ENCODE measurements around the gene KAZN. TPM values are rescaled to one million over a fixed set of nuclear protein-coding genes. Genes with fewer than 3 reads are reported as not detected.
A peak's percentile ranks its signal among the peaks of the same experiment; 100 is the strongest.

KAZN gene
- total and polyA plus RNA-seq, 4 donors, result 17.8 to 54.0 (median 38.4) TPM

DNA sequence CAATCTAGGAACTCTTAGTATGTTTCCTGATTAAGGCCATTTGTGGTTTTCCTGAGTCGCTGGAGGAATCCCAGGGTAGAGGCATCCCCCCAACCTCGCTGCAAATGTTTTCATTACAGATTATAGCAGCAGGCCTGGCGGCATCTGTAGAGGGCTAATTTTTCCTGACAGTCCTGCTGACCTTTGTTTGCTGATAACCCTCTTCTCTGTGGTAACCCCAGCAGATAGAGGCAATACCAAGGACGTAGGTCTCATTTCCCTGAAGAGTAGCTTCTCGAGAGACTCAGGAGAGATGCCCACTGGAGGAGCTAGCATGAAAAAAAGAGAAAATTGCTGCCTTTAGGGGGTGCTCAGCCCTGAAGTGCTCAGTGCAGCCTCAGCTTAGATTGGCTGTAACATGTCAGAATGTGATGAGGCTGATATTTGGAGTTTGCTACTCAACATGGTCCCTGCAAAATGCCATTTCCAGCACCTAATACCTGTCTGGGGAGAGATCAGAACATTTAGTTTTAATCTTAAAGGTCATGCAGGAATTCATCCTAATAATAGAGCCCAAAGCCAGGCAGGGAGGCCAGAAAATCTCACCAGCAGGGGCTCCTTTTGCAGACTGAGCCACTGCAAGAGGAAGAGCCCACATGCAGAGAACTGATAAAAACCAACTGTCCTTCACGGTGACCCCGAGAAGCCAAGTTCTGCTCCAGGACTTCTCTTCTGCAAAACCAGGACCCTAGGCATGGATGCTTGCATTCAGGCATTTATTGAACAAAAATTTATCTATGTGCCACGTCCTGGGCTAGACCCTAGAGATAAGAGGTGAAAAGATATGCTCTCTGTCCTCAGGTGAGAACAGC is 184.5 kb downstream of the KAZN start:
- no peaks in the 10 kb centered on the region for H3K36me3 ChIP-seq (ENCODE audit: control insufficient read depth, insufficient read depth, low read length)
- H3K27me3 ChIP-seq (ENCODE audit: control insufficient read depth, insufficient read depth, low read length), result no peaks in the 10 kb centered on the region
- no peak overlapping the region for H3K4me3 ChIP-seq (ENCODE audit: low read depth, low read length)
- no peaks in the 10 kb centered on the region for H3K9me3 ChIP-seq (ENCODE audit: control insufficient read depth, insufficient read depth, low read length)
- no peak overlapping the region for H3K27ac ChIP-seq (ENCODE audit: low read depth, low read length)
- 47% methylated on average over 7 of the region's 8 CpGs for WGBS (ENCODE audit: insufficient coverage)
- H3K4me1 ChIP-seq (ENCODE audit: control insufficient read depth, insufficient read depth, low read length), result peaks cover 21% of the 10 kb centered on the region
- DNase-seq (ENCODE audit: low read depth in 4 of 6, low spot score in 6 of 6), result peak in 1 of 6 donors; percentile 71

DNA sequence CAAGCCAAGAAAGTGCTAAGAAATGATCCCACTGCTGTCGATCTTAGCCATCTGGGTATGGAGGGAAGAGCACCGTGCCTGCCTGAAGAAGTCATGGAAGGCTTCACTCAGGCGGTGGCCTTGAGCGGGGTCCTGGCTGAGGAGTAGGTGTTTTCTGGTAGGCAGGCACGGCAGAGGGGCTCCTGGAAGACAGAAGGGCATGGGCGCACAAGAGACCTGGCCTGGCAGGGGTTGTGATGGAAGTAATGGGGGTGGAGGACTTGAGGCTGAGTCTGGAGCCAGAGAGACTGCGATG is 185.1 kb downstream of the KAZN start:
- H3K27ac ChIP-seq (ENCODE audit: low read depth, low read length), result no peak overlapping the region
- no peaks in the 10 kb centered on the region for H3K27me3 ChIP-seq (ENCODE audit: control insufficient read depth, insufficient read depth, low read length)
- no peak overlapping the region for H3K4me3 ChIP-seq (ENCODE audit: low read depth, low read length)
- WGBS (ENCODE audit: insufficient coverage), result 98% methylated on average over 7 of the region's 7 CpGs
- no peak for DNase-seq (ENCODE audit: low read depth in 4 of 6, low spot score in 6 of 6)
- no peaks in the 10 kb centered on the region for H3K36me3 ChIP-seq (ENCODE audit: control insufficient read depth, insufficient read depth, low read length)
- H3K9me3 ChIP-seq (ENCODE audit: control insufficient read depth, insufficient read depth, low read length), result no peaks in the 10 kb centered on the region
- H3K4me1 ChIP-seq (ENCODE audit: control insufficient read depth, insufficient read depth, low read length), result peaks cover 25% of the 10 kb centered on the region

DNA sequence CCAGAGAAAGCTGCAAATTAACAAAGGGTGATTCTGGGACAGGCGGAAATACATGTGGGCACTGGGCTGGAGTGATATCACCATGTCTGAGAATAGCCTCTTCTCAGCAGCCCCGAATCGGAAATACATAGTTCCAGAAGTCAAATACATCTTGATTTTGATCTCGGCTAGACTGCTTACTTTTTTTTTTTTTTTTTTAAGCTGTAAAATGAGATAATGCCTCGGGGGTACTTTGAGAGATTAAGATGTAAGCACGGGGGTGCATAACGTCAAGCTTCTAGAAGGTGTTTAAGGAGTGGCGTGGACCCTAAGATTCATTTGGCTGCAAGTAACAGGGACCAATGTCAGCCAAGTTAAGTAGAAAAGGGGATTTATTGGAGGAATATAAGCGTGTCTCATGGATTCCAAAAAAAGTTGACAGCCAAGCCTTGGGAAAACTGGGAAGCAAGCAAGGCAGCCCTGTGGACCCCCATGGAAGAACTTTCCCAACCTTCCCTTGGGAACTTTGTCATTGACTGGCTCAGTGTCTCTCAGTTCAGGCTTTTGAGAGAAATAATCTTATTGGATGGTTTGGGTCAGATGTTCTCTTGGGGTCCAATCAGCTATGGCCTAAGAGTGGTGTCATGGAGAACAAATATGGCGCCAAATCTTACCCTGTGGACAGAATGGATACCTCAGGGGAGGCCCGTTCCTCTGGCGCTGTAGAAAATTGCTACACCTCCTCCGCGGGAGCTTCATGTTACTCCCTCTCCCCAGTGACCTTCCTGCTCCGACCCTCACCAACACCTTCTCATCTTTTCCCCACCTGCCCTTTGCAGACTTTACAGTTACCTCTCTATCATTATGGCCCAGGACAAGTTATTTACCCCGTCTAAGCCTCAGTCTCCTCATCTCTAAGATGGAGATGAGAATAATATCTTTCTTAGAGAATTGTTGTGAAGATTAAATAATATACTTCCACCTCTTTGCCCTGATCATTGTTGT is 186.6 kb downstream of the KAZN start:
- H3K27me3 ChIP-seq (ENCODE audit: control insufficient read depth, insufficient read depth, low read length), result no peaks in the 10 kb centered on the region
- no peak overlapping the region for H3K4me3 ChIP-seq (ENCODE audit: low read depth, low read length)
- H3K9me3 ChIP-seq (ENCODE audit: control insufficient read depth, insufficient read depth, low read length), result no peaks in the 10 kb centered on the region
- H3K4me1 ChIP-seq (ENCODE audit: control insufficient read depth, insufficient read depth, low read length), result peaks cover 16% of the 10 kb centered on the region
- 86% methylated on average over 14 of the region's 16 CpGs for WGBS (ENCODE audit: insufficient coverage)
- no peak overlapping the region for H3K27ac ChIP-seq (ENCODE audit: low read depth, low read length)
- no peak for DNase-seq (ENCODE audit: low read depth in 4 of 6, low spot score in 6 of 6)
- no peaks in the 10 kb centered on the region for H3K36me3 ChIP-seq (ENCODE audit: control insufficient read depth, insufficient read depth, low read length)

DNA sequence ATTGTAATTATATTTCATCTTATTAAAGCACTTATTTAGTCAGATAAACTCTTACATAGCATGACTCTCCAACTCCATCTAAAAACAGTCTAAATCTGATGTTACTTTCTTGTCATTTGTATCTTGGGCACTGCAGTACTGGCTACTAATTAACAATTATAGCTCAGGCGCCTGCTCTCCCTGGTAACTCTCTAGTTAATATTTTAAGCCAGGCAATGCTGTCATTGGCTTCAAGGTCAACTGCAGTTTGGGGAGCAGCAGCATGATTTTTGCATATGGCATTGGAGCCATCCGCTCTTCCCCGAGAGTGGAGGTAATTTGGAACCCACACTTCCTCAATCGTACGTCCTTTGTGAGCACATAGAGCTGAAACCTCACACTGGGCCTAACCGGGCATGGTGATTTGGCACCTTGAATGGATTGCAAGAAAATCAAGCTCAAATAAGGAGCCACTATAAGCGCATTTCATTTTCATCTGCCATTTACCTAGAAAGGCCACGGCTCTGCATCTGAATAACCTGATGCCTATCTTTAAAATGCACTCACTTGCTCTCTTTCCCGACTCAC is 187.7 kb downstream of the KAZN start:
- Histone ChIP-seq H3K27me3 (ENCODE audit: control insufficient read depth, insufficient read depth, low read length) (no peaks in the 10 kb centered on the region), H3K4me1 (ENCODE audit: control insufficient read depth, insufficient read depth, low read length) (peaks cover 23% of the 10 kb centered on the region), H3K9me3 (ENCODE audit: control insufficient read depth, insufficient read depth, low read length) (no peaks in the 10 kb centered on the region), H3K36me3 (ENCODE audit: control insufficient read depth, insufficient read depth, low read length) (no peaks in the 10 kb centered on the region), H3K4me3 (ENCODE audit: low read depth, low read length) (no peak overlapping the region), H3K27ac (ENCODE audit: low read depth, low read length) (no peak overlapping the region)
- DNase-seq (ENCODE audit: low read depth in 4 of 6, low spot score in 6 of 6), result peak in 1 of 6 donors; percentile 48
- 54% methylated on average over 8 of the region's 9 CpGs for WGBS (ENCODE audit: insufficient coverage)

DNA sequence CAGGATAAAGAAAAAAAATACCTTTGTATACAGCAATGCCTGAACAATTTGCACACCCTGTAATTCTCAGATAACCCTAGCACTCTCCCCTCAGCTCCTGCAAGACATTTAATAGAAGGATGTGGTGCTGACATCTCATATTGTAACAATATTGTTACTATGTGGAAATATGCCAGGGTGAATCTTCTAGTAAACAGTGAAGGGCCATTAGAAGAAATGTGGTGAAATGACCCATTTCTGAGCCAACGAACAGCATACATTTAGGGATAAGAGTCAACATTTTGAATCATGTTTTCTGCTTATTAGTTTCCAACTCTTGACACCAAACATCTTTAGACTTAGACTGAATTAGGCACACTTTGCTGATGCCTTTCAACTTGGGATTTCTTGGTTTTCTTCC is 188.2 kb downstream of the KAZN start:
- Histone ChIP-seq H3K27me3 (ENCODE audit: control insufficient read depth, insufficient read depth, low read length) (no peaks in the 10 kb centered on the region), H3K4me3 (ENCODE audit: low read depth, low read length) (no peak overlapping the region), H3K9me3 (ENCODE audit: control insufficient read depth, insufficient read depth, low read length) (no peaks in the 10 kb centered on the region), H3K36me3 (ENCODE audit: control insufficient read depth, insufficient read depth, low read length) (peaks cover 2% of the 10 kb centered on the region), H3K27ac (ENCODE audit: low read depth, low read length) (no peak overlapping the region), H3K4me1 (ENCODE audit: control insufficient read depth, insufficient read depth, low read length) (peaks cover 28% of the 10 kb centered on the region)
- 50% methylated on average over 1 of the region's 1 CpG for WGBS (ENCODE audit: insufficient coverage)
- DNase-seq (ENCODE audit: low read depth in 4 of 6, low spot score in 6 of 6), result no peak

DNA sequence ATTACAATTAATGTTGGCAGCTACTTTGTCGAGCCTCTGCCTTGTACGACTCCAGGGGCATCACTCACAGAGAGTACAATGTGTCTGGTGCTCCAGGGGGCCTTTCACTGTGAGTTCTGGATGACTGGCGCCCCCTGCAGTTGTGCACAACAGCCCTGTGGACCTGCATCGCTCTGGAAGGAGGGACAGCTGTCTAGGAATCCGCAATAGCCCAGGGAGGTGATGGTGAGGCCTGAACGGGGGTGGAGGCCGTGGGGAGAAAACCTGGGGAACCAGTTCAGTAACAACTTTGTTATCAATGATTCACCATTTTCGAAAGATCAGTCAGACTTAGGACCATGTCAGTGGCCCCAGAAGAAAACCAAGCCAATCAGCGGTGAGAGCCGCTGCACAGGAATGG is 189.1 kb downstream of the KAZN start:
- Histone ChIP-seq H3K4me1 (ENCODE audit: control insufficient read depth, insufficient read depth, low read length) (peaks cover 31% of the 10 kb centered on the region), H3K4me3 (ENCODE audit: low read depth, low read length) (no peak overlapping the region), H3K27me3 (ENCODE audit: control insufficient read depth, insufficient read depth, low read length) (no peaks in the 10 kb centered on the region), H3K9me3 (ENCODE audit: control insufficient read depth, insufficient read depth, low read length) (no peaks in the 10 kb centered on the region), H3K27ac (ENCODE audit: low read depth, low read length) (no peak overlapping the region), H3K36me3 (ENCODE audit: control insufficient read depth, insufficient read depth, low read length) (peaks cover 3% of the 10 kb centered on the region)
- 77% methylated on average over 8 of the region's 10 CpGs for WGBS (ENCODE audit: insufficient coverage)
- no peak for DNase-seq (ENCODE audit: low read depth in 4 of 6, low spot score in 6 of 6)

DNA sequence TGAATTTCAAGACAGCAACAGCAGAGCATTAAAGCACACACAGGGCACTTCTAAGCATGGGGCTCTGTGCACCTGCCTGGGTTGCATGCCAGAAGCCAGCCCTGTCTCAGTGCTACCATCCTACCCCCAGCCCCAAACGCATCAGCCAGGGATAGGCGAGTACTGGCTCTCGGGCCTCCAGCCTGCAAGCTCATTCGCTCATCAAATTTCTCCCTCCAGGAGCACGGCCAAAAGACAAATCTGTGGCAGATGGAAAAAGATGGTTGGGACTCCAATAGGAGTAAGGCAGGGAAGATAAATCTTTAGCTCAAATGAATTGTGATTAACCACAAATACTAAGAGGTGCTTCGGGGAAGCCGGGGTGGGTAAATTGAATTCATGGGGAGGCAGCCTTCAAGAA is 189.6 kb downstream of the KAZN start:
- Histone ChIP-seq H3K27me3 (ENCODE audit: control insufficient read depth, insufficient read depth, low read length) (no peaks in the 10 kb centered on the region), H3K27ac (ENCODE audit: low read depth, low read length) (no peak overlapping the region), H3K9me3 (ENCODE audit: control insufficient read depth, insufficient read depth, low read length) (no peaks in the 10 kb centered on the region), H3K36me3 (ENCODE audit: control insufficient read depth, insufficient read depth, low read length) (peaks cover 3% of the 10 kb centered on the region), H3K4me1 (ENCODE audit: control insufficient read depth, insufficient read depth, low read length) (peaks cover 35% of the 10 kb centered on the region), H3K4me3 (ENCODE audit: low read depth, low read length) (no peak overlapping the region)
- peak in 2 of 6 donors; percentile 67 to 87 for DNase-seq (ENCODE audit: low read depth in 4 of 6, low spot score in 6 of 6)
- no CpG with 5 or more reads among the region's 7 CpGs for WGBS (ENCODE audit: insufficient coverage)

DNA sequence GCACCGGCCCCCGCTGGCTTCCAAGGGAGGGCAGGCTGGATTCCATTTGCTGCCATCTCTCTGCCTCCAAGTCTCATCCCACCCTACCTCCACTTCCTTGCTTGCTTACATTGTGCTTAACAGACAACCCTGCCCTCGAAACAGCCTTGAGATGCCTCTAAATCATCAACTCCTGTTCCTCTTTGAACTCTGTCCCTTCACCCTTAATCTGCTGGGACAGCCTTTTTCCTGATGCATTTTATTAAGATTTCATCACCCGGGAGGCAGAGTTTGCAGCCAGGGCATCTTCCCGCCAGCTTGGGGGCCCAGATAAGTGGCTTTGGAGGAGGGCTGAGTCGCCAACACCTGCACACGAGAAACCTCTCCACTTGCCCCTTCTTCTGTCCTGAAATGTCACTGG is 192.5 kb downstream of the KAZN start:
- H3K4me3 ChIP-seq (ENCODE audit: low read depth, low read length), result no peak overlapping the region
- WGBS (ENCODE audit: insufficient coverage), result 72% methylated on average over 7 of the region's 7 CpGs
- H3K4me1 ChIP-seq (ENCODE audit: control insufficient read depth, insufficient read depth, low read length), result peaks cover 35% of the 10 kb centered on the region
- no peak for DNase-seq (ENCODE audit: low read depth in 4 of 6, low spot score in 6 of 6)
- H3K9me3 ChIP-seq (ENCODE audit: control insufficient read depth, insufficient read depth, low read length), result no peaks in the 10 kb centered on the region
- no peak overlapping the region for H3K27ac ChIP-seq (ENCODE audit: low read depth, low read length)
- no peaks in the 10 kb centered on the region for H3K27me3 ChIP-seq (ENCODE audit: control insufficient read depth, insufficient read depth, low read length)
- H3K36me3 ChIP-seq (ENCODE audit: control insufficient read depth, insufficient read depth, low read length), result peaks cover 3% of the 10 kb centered on the region

DNA sequence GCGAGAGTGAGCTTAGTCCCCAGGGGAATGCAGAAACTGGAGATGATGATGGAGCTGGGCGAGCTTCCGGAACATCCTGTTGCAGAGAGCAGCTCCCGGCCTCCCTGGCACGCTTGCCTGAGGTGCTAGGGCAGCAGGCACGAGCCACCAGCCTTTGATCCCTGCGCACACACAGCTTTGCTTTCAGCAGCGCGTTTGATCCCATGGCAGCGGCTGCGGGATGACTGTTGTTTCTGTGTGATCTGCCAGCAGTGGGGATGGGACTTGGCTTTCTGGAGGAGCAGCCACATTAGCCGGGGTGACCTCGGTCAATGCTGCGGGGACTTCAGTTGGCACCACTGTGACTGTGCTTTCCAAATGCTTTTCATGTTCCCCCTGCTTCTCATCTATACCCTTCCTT is 193.2 kb downstream of the KAZN start:
- Histone ChIP-seq H3K4me1 (ENCODE audit: control insufficient read depth, insufficient read depth, low read length) (peaks cover 35% of the 10 kb centered on the region), H3K27me3 (ENCODE audit: control insufficient read depth, insufficient read depth, low read length) (no peaks in the 10 kb centered on the region), H3K4me3 (ENCODE audit: low read depth, low read length) (no peak overlapping the region), H3K27ac (ENCODE audit: low read depth, low read length) (no peak overlapping the region), H3K36me3 (ENCODE audit: control insufficient read depth, insufficient read depth, low read length) (peaks cover 3% of the 10 kb centered on the region), H3K9me3 (ENCODE audit: control insufficient read depth, insufficient read depth, low read length) (no peaks in the 10 kb centered on the region)
- peak in 2 of 6 donors; percentile 39 to 46 for DNase-seq (ENCODE audit: low read depth in 4 of 6, low spot score in 6 of 6)
- WGBS (ENCODE audit: insufficient coverage), result 52% methylated on average over 10 of the region's 14 CpGs

Measured in spinal cord (tissue), 10 donors.